ENCODE measurements around the gene MND1.

DNA sequence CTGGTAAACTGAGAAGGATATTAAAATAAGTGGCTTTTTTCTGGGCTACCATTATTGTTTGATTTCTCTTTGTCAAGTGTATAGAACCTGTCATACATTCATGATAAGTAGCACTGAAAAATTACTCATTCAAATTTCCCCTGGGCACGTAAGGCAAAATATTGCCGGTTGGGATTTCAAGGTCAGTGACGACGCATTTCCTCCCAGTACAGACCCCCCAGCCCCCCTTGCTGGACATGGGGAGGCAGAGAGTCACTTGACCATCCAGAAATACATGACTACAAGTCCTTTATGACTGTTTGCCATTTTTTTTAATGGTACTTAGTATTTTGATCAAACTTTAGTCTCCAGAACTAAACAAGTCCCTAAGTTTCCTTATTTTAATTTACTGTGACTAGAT lies 6.8 kb upstream of the MND1 start:
- TF ChIP-seq, protein P1, sequence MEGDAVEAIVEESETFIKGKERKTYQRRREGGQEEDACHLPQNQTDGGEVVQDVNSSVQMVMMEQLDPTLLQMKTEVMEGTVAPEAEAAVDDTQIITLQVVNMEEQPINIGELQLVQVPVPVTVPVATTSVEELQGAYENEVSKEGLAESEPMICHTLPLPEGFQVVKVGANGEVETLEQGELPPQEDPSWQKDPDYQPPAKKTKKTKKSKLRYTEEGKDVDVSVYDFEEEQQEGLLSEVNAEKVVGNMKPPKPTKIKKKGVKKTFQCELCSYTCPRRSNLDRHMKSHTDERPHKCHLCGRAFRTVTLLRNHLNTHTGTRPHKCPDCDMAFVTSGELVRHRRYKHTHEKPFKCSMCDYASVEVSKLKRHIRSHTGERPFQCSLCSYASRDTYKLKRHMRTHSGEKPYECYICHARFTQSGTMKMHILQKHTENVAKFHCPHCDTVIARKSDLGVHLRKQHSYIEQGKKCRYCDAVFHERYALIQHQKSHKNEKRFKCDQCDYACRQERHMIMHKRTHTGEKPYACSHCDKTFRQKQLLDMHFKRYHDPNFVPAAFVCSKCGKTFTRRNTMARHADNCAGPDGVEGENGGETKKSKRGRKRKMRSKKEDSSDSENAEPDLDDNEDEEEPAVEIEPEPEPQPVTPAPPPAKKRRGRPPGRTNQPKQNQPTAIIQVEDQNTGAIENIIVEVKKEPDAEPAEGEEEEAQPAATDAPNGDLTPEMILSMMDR (IDR thresholded peaks at IDR 0.05; ENCODE audit: low read depth, low read length, poor library complexity, severe bottlenecking) = no peak
- TF ChIP-seq EZH2phosphoT487 (IDR thresholded peaks at IDR 0.05; ENCODE audit: borderline replicate concordance, low read length) = no peak

All from DOHH2 (cell line).